ENCODE data around the gene FBXO41.

Gene FBXO41

GRCh38 chr2:73297586-73297985 lies 13.3 kb upstream of the FBXO41 start:
- no peak overlapping the region for H3K4me3 ChIP-seq (ENCODE audit: low read depth, low read length)
- TF ChIP-seq ZFP3 (tag by site-specific recombination; IDR thresholded peaks at IDR 0.05; ENCODE audit: low read depth) (no peak), ZBTB8A (tag by site-specific recombination; IDR thresholded peaks at IDR 0.05) (no peak), ZNF292 (tag by site-specific recombination; IDR thresholded peaks at IDR 0.05; ENCODE audit: borderline replicate concordance, low read depth) (no peak), PRDM10 (tag by site-specific recombination; IDR thresholded peaks at IDR 0.05) (no peak), ZFHX2 (tag by site-specific recombination; conservative IDR thresholded peaks at IDR 0.05) (no peak), CTCF (tag by site-specific recombination; IDR thresholded peaks at IDR 0.05) (no peak), ZFP69B (tag by site-specific recombination; IDR thresholded peaks at IDR 0.05) (no peak), ZNF530 (tag by site-specific recombination; IDR thresholded peaks at IDR 0.05; ENCODE audit: low read depth) (no peak), ZNF354C (tag by site-specific recombination; IDR thresholded peaks at IDR 0.05; ENCODE audit: borderline replicate concordance, low read depth) (no peak), ZNF768 (tag by site-specific recombination; IDR thresholded peaks at IDR 0.05) (no peak)
- CTCF ChIA-PET = no interaction called here
- no peak overlapping the region for H3K27ac ChIP-seq (ENCODE audit: extremely low read depth, low read depth, low read length)
- H3K4me1 ChIP-seq (ENCODE audit: control insufficient read depth, insufficient read depth, low read length) = no peaks in the 10 kb centered on the region
- no peaks in the 10 kb centered on the region for H3K9me3 ChIP-seq (ENCODE audit: control insufficient read depth, insufficient read depth, low read depth, low read length)
- no peaks in the 10 kb centered on the region for H3K36me3 ChIP-seq (ENCODE audit: control insufficient read depth in 2 of 2, insufficient read depth in 1 of 2, low read length in 2 of 2)
- POLR2A ChIA-PET = no interaction called here

GRCh38 chr2:73297151-73297559 lies 12.9 kb upstream of the FBXO41 start:
- Histone ChIP-seq H3K4me3 (ENCODE audit: low read depth, low read length) (no peak overlapping the region), H3K36me3 (ENCODE audit: control insufficient read depth in 2 of 2, insufficient read depth in 1 of 2, low read length in 2 of 2) (no peaks in the 10 kb centered on the region), H3K4me1 (ENCODE audit: control insufficient read depth, insufficient read depth, low read length) (no peaks in the 10 kb centered on the region; the same call in 1 of the 2 replicates), H3K9me3 (ENCODE audit: control insufficient read depth, insufficient read depth, low read depth, low read length) (no peaks in the 10 kb centered on the region), H3K27ac (ENCODE audit: extremely low read depth, low read depth, low read length) (no peak overlapping the region)
- TF ChIP-seq ZNF660 (tag by site-specific recombination; IDR thresholded peaks at IDR 0.05) = no peak
- TF ChIP-seq INSM2 (tag by site-specific recombination; IDR thresholded peaks at IDR 0.05) = no peak
- no peak for TF ChIP-seq ZBTB20 (tag by site-specific recombination; IDR thresholded peaks at IDR 0.05)
- TF ChIP-seq ZXDB (tag by site-specific recombination; IDR thresholded peaks at IDR 0.05) = no peak
- TF ChIP-seq ZNF274 (IDR thresholded peaks at IDR 0.05; ENCODE audit: low read length) = no peak
- TF ChIP-seq ZNF274 (tag by site-specific recombination; IDR thresholded peaks at IDR 0.05; ENCODE audit: borderline replicate concordance) = no peak
- no peak for TF ChIP-seq ZNF707 (tag by site-specific recombination; IDR thresholded peaks at IDR 0.05)
- CTCF ChIA-PET = no interaction called here
- POLR2A ChIA-PET = no interaction called here

Measured in HEK293 (cell line).